Thoracic aorta (tissue), 2 donors: Measurements from ENCODE around the gene AMIGO3. TPM values are rescaled to one million over a fixed set of nuclear protein-coding genes. Genes with fewer than 3 reads are reported as not detected.
"Not testable (repeated sequence)": the region's sequence is repeated elsewhere in the genome, so short reads cannot be mapped to it uniquely, and the experiment has no call there.

Source experiments
- ATAC-seq: fragments of 150-250 bp; one replicate; pipeline ENCODE4 v1.8.0; 2017; ENCODE audit warnings: low read depth; ENCODE audit not compliant: insufficient number of reproducible peaks, low FRiP score
- DNase-seq: peaks from one replicate; pipeline ENCODE4 v3.0.0-alpha.2; 2020; ENCODE audit warnings: low spot score
- H3K27ac ChIP-seq, 2 donors: fragments of 200-600 bp; sonication (generic); 1 replicate in 1 of 2; 2 replicates in 1 of 2; pipeline ENCODE4 v1.5.1; 2016; ENCODE audit warnings: mild to moderate bottlenecking in 2 of 2, moderate library complexity in 2 of 2
- H3K27me3 ChIP-seq: fragments of 200-600 bp; sonication (generic); replicated peaks from 2 replicates; pipeline ENCODE4 v1.6.0; 2016; ENCODE audit warnings: mild to moderate bottlenecking; ENCODE audit not compliant: insufficient read depth
- H3K36me3 ChIP-seq: fragments of 200-600 bp; sonication (generic); one replicate; pipeline ENCODE4 v1.5.1; 2016
- H3K4me1 ChIP-seq, 2 donors: fragments of 200-600 bp; sonication (generic); 1 replicate in 1 of 2; 2 replicates in 1 of 2; pipeline versions ENCODE4 v1.5.1 to v1.6.0; 2016; ENCODE audit warnings: low read depth in 2 of 2, mild to moderate bottlenecking in 1 of 2; ENCODE audit not compliant: control insufficient read depth in 1 of 2
- H3K4me3 ChIP-seq: fragments of 200-600 bp; sonication (generic); 2 replicates; pipeline ENCODE4 v1.5.1; 2016; ENCODE audit warnings: mild to moderate bottlenecking
- H3K9me3 ChIP-seq: fragments of 200-600 bp; sonication (generic); 2 replicates; pipeline ENCODE4 v1.5.1; 2016
- total RNA-seq, 2 donors: library from RNA; depleted of rRNA; stranded (reverse); fragments of >200 nt; gene quantifications; one replicate each; pipeline versions ENCODE4 v1.1.0 to v1.2.3, GENCODE V29; 2016
- TF ChIP-seq, protein P1 (sequence below): fragments of 200-600 bp; sonication (generic); IDR thresholded peaks from one replicate; pipeline ENCODE4 v1.5.1; 2019; ENCODE audit warnings: antibody characterized with exemption

Gene AMIGO3
- total RNA-seq, 2 donors from 2014 or later = 3.0 to 5.8 TPM

- ATAC-seq = no peak
- no peaks in the 10 kb centered on the region for H3K4me1 ChIP-seq
- H3K27ac ChIP-seq = no peak overlapping the region
- no peaks in the 10 kb centered on the region for H3K9me3 ChIP-seq
- no peaks in the 10 kb centered on the region for H3K27me3 ChIP-seq
- DNase-seq = no peak
- TF ChIP-seq, protein P1, sequence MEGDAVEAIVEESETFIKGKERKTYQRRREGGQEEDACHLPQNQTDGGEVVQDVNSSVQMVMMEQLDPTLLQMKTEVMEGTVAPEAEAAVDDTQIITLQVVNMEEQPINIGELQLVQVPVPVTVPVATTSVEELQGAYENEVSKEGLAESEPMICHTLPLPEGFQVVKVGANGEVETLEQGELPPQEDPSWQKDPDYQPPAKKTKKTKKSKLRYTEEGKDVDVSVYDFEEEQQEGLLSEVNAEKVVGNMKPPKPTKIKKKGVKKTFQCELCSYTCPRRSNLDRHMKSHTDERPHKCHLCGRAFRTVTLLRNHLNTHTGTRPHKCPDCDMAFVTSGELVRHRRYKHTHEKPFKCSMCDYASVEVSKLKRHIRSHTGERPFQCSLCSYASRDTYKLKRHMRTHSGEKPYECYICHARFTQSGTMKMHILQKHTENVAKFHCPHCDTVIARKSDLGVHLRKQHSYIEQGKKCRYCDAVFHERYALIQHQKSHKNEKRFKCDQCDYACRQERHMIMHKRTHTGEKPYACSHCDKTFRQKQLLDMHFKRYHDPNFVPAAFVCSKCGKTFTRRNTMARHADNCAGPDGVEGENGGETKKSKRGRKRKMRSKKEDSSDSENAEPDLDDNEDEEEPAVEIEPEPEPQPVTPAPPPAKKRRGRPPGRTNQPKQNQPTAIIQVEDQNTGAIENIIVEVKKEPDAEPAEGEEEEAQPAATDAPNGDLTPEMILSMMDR = no peak
- no peak overlapping the region for H3K4me3 ChIP-seq
- H3K36me3 ChIP-seq = peaks cover 24% of the 10 kb centered on the region
These were observed 20.1 kb downstream of the AMIGO3 start for GRCh38 chr3:49699281-49699979.

DNA sequence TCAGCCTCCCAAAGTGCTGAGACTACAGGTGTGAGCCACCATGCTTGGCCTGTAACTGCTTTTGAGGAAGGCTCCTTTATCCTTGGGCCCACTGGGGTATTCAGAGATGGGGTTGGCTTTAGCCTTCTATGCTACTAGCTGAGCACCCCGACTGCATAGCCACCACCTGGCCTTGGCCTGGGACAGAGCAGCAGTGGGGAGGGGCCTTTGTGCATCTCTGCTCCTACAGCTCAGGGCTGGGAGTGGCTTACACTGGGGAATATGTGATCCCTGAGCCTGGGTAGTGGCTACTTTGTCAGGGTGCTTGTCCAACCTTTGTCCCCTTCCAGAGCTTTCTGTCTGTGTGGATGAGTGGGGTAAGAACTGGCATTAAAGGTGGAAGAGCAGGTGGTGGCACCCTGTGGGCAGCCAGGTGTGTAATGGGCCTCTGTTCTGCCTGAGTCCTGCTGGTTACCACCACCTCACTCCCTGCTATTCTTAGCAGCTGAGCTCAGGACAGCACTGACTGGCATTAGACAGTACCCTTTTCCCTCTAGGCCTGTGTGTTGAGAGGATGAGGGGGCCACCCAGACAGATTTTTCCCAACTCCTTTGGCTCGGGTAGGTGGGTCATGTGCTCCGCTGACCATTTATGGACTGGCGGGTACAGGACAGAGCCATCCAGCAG lies 24.0 kb downstream of the AMIGO3 start:
- H3K4me1 ChIP-seq = peaks cover 5 to 12% of the 10 kb centered on the region in 2 donors
- not testable (repeated sequence) for H3K27ac ChIP-seq, H3K27me3 ChIP-seq, ATAC-seq, H3K9me3 ChIP-seq, DNase-seq, H3K36me3 ChIP-seq, H3K4me3 ChIP-seq

DNA sequence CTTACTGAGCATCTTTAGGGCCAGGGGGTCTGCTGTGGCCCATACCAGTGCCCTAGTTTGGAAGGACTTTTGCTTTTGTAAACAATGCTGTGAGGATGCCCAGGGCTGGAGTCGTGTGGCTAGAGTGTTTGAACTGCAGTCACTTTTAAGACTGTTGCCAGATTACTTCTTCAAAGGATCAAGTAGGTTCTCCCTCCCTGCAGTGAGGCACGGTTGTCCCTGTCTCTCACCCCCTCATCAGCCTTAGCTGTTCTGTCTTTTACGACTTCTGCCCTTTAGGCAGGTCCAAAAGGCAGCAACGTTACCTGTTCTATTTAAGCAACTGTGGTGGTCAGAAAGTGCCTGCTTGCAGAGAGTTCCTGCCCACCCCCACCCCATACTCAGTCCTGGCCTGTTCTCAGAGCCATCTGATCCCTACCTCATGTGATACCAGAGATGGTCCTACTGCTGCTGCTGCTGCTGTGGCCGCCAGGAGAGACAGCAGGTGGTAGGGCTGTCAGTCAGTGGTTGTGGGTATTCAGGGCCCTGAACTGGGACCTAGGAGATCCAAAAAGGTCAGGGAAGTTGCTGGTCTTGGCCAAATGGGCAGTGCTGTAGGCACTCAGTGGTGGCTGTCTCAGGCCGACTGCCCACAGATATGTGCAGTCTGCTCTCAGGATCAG lies 24.9 kb downstream of the AMIGO3 start:
- H3K36me3 ChIP-seq, H3K27ac ChIP-seq, H3K27me3 ChIP-seq, ATAC-seq, H3K9me3 ChIP-seq, DNase-seq, H3K4me3 ChIP-seq: not testable (repeated sequence)
- H3K4me1 ChIP-seq = peaks cover 11 to 20% of the 10 kb centered on the region in 2 donors

DNA sequence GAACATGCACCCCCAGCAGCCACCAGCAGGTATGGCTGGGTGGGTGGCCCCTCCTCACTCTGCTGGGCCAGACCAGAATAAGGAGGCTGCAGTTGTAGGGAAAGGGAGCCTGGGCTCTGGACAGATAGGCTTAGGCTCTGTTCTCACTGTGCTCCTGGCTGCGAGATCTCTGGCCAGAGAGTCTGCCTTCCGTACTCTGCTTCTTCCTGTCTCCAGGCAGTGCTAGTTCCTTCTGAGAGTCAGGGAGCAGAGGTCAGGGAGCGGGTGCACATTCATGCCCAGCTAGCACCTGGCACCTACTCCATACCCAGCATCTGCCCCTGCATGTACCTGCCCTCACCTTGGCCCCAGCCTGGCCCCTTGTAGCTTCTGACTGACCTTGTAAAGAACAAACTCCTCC lies 28.0 kb downstream of the AMIGO3 start:
- DNase-seq, H3K4me3 ChIP-seq, H3K27ac ChIP-seq, H3K27me3 ChIP-seq, H3K9me3 ChIP-seq, ATAC-seq, H3K36me3 ChIP-seq: not testable (repeated sequence)
- H3K4me1 ChIP-seq = peaks cover 17 to 31% of the 10 kb centered on the region in 2 donors

- H3K36me3 ChIP-seq, H3K4me3 ChIP-seq, H3K27ac ChIP-seq, H3K9me3 ChIP-seq, ATAC-seq, H3K27me3 ChIP-seq, DNase-seq: not testable (repeated sequence)
- H3K4me1 ChIP-seq = peaks cover 17 to 31% of the 10 kb centered on the region in 2 donors
These were observed 28.6 kb downstream of the AMIGO3 start for GRCh38 chr3:49690856-49691255.

DNA sequence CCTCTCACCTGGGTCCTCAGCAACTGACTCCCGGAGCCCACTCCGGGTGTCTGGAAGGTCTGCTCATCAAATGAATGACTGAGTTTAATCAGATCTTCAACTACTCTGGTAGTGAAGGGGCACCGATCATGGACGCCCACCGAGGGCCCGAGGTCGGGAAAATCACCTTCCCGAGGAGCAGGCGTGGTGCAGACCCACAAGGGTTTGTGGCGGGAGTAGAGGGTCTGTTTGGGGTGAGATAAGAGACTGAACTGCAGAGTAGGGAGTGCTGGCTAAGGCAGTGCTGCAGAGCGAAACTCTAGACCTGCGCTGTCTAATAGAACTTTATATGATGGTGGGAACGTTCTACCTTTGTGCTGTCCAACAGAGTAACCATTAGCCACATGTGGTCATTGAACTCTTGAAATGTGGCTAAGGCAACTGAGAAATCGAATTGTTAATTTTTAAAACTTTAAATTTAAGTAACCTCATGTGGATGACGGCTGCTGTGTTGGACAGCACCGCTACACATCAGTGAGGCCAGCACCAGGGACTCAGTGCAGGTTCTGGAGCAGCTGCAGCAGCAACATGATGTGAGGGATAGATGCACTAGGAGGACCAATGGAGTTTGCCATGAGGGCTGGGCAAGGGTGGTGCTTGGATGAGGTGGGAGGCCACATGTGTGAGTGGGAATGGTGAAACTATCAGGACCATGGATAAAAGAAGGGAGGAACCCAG lies 29.4 kb downstream of the AMIGO3 start:
- not testable (repeated sequence) for DNase-seq, H3K36me3 ChIP-seq, H3K27me3 ChIP-seq, ATAC-seq, H3K9me3 ChIP-seq
- peak overlapping the region; percentile 94 for H3K4me3 ChIP-seq
- peak overlapping the region; percentile 53 to 64 for H3K27ac ChIP-seq
- H3K4me1 ChIP-seq = peaks cover 17 to 31% of the 10 kb centered on the region in 2 donors

GRCh38 chr3:49689046-49689907 lies 30.2 kb downstream of the AMIGO3 start, which contains the start of the genes MST1 and RNF123:
Gene MST1 (minus strand): TSS chr3:49689474. CDS start chr3:49688691, 783 bp downstream.
Gene RNF123 (plus strand): TSS chr3:49689557. CDS start chr3:49691166, 1,609 bp downstream.
- H3K27ac ChIP-seq = peak within 1 kb of the TSS; percentile 64 to 71
- TF ChIP-seq, protein P1 = peak; percentile 38
- no peaks in the 10 kb centered on the region for H3K9me3 ChIP-seq
- no peaks in the 10 kb centered on the region for H3K36me3 ChIP-seq
- peak within 1 kb of the TSS; percentile 94 for H3K4me3 ChIP-seq
- peaks cover 17 to 31% of the 10 kb centered on the region in 2 donors for H3K4me1 ChIP-seq
- peak; percentile 21 for DNase-seq
- ATAC-seq = peak; percentile 61
- no peaks in the 10 kb centered on the region for H3K27me3 ChIP-seq

DNA sequence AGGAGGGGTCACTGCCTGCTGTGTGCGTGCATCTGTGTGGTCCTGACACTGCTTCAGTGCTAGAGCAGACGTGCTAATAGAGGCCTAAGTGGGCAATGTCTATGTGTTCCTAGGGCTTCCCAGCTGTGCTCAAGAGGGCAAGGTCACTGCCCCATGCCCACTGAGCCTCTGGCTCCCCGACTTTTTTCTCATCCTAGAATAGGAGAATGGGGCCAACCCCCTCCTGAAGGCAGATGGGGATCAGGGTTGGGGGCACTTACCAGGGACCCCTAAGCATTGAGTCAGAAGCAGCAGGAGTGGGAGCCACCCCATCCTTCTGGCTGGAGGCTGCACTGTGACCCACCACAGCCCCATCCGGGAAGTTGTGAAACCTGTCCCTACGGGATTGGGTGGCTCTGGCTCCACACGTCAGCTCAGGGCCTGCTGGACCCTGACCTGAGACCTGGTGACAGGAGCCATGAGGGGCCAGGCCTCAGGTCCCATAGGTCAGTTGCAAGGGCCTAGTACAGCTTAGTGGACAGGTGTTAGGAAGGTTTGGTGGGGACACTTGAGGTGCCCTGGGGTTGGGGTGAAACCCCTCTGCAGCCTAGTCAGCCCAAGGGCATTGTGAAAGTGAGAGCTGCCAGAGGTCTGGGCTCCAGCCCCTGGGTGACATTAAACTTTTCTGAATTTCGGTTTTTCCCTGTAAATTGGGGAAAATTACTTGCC lies 31.0 kb downstream of the AMIGO3 start:
- peak overlapping the region; percentile 94 for H3K4me3 ChIP-seq
- DNase-seq, H3K27me3 ChIP-seq, H3K36me3 ChIP-seq, H3K9me3 ChIP-seq, ATAC-seq: not testable (repeated sequence)
- H3K27ac ChIP-seq = peak overlapping the region; percentile 64 to 71
- H3K4me1 ChIP-seq = peaks cover 17 to 31% of the 10 kb centered on the region in 2 donors

- H3K4me3 ChIP-seq = not testable (repeated sequence)
- H3K4me1 ChIP-seq = peaks cover 17 to 31% of the 10 kb centered on the region in 2 donors
These were observed 32.1 kb downstream of the AMIGO3 start for GRCh38 chr3:49687424-49687795.

More at GRCh38 chr3:49687424-49687795, 32.1 kb downstream of the AMIGO3 start:
- not testable (repeated sequence) for DNase-seq, H3K27ac ChIP-seq, ATAC-seq, H3K27me3 ChIP-seq, H3K9me3 ChIP-seq
- H3K36me3 ChIP-seq = peaks cover 12% of the 10 kb centered on the region
